MV-4-11 (cell line): ENCODE data around the gene CKB.

Experiments used
- DNase-seq: peaks from one replicate; lab custom pipeline; 2025; lab: John Stamatoyannopoulos, UW

CKB gene

DNA sequence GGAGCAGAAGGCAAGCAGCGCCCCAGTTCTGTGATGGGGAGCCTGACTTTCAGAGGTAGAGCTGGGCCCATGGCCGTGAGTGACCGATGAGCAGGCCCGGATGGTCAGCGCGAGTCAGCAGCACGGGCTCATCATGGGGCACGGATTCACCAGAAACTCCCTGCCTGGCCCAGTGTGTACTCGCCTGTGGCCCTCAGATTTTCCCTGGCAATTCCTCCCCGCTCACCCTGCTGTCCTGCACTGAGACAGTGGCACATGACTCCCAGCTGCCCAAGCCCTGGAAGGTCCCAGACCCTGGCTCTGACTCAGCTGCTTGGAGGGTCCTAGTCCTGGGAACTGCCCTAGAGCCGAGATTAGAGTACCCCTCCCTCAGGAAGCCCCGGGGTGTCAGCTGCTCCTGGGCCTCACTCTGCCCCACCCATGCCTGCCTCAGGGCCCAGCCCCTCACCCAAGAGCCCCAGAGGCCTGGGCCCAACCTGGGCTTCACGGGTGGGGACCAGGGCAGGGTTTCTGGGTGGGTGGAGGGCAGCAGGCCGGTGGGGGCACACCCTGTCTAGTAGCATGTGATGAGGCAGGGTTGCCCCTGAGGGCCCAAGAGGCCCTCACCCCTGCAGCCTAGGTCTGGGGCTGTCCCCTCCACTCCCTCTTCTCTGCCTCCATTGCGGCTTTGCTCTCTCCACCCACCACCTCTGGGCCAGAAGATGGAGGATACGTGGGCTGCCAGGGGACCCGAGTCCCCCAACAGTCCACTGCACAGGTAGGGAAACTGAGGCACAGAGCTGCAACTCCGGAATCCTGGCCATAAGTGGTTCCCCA, 14.8 kb upstream of the CKB start:
- no peak for DNase-seq

DNA sequence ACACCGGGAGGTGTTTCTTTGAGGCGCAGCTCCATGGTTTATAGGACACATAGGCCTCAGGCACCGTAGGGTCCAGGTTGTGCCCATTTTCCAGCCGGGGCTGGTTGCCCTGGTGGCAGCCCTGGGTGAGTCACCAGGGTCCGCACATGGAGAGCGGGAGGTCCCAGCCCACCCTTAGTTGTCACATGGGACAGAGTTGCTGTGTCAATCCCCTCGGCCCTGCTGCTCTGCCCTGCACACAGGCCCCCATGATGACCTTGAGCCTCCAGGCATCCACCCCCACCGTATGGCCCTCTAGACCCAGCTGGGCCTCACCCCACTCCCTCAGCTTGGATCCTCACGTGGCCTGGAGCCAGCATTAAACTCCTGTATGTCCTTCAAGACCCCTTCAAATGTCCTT, 14.1 kb upstream of the CKB start:
- no peak for DNase-seq

DNA sequence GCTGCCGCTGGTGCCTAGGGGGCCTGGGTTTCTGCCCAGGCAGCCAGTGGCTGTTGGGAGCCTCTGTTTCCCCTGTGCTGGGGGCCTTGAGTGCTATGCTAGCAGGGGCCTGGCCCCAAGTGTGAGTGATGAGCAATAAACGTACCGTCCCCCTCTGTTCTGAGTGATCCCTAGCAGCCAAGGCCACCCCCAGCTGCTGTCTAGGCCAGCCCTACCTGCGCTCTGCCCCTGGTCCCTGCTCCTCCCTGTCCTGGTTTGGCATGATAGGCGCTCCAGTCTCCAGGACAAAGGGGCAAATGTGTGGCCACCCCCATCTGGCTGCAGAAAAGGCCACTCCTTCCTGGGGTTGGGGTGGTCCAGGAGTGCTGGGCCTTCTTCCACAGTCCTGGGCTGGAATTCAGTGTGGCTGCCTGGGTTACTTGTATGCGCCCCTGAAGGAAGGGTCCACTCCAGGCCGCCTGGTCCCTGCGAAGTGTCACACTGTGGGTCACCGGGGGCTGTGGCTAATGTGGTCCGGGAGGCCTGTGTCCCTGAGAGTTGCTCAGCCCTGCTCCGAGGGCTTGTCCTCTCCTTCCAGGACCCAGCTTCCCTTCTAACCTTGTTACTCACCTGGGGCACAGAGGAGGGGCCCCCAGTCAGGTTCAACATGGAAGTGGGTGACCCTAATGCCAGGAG, 13.4 kb upstream of the CKB start:
- DNase-seq: no peak

DNA sequence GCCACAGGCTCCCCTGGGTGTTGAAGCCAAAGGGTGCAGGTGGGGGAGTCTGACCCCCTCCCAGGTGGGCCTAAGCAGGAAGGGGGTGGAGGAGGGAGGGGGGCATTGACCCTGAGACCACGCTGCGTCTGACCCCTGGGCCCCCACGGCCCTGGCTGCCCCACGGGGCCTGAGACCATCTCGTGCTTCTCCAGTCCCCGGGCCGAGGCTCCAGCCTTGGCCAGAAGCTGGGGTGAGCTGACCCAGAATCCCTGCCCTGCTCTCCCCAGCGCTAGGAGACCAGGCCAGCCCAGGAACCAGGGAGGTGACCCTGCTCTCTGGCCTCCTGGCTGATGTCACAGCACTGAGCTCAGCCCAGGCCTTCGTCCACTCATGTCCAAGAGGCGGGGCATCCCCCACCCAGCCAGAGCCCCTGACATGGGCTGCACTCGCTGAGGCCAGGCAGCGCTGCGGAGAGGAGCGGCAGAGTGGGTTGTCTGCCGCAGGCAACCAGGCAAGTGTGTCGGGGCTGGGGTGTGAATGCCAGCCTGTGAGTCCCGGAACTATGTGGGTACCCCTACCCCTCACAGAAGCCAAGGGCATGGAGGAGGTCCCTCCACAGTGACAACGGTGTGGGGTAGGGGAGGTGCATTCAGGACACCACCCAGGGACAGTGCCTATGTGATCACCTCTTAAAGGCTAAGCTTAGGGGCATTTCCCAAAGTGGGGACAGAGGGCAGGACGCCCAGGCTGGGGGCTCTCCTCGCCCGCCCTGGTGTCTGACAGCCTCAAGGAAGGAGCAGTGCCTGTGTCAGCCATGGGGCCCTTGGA, 12.7 kb upstream of the CKB start:
- no peak for DNase-seq

DNA sequence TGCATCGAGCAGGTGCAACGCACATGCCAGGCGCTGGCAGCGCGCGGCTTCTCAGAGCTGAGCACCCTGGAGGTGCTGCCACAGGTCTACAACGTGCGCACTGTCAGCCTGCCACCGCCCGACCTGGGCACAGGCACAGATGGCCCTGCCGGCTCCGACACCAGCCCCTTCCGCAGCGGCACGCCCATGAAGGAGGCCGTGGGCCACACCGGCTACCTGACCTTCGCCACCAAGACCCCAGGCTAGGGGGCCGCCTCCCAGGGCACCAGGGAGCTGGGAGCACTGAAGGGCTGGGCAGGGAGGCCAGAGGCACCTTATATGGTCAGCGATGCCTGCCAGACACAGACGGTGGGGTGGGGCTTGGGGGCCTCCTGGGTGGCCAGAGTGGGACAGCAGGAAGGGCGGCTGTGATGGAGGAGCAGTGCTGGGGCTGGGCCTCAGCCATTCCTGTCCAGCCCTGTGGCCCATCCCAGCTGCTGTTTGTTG, 12.0 kb upstream of the CKB start:
- DNase-seq: no peak

DNA sequence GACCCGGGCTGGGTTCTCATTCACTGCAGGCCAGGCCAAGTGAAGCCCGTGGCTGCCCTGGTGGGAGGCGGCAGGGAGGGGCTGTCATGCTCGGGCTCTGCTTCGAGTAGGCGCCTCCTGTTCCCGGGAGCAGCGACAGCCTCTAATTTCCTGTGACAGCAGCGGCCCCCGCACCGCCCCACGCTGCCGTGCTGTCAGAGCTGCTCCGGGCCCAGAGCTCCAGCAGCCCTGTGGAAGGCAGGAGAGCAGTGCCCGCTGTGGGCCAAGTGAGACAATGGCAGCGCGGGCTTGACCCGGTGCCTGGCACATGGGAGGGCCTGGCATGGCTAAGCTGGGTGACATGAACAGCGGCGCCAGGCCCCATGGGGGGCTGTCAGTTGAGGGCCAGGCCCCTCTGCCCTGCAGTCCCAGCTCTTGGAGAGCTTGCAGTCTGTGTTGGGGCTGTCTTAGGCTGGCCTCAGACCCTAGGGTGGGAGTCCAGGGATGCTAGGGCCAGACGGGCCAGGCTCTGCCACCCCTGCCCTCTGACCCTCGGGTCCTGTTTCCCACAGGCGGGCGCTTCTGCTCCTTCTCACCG, 11.5 kb upstream of the CKB start:
- DNase-seq: no peak

DNA sequence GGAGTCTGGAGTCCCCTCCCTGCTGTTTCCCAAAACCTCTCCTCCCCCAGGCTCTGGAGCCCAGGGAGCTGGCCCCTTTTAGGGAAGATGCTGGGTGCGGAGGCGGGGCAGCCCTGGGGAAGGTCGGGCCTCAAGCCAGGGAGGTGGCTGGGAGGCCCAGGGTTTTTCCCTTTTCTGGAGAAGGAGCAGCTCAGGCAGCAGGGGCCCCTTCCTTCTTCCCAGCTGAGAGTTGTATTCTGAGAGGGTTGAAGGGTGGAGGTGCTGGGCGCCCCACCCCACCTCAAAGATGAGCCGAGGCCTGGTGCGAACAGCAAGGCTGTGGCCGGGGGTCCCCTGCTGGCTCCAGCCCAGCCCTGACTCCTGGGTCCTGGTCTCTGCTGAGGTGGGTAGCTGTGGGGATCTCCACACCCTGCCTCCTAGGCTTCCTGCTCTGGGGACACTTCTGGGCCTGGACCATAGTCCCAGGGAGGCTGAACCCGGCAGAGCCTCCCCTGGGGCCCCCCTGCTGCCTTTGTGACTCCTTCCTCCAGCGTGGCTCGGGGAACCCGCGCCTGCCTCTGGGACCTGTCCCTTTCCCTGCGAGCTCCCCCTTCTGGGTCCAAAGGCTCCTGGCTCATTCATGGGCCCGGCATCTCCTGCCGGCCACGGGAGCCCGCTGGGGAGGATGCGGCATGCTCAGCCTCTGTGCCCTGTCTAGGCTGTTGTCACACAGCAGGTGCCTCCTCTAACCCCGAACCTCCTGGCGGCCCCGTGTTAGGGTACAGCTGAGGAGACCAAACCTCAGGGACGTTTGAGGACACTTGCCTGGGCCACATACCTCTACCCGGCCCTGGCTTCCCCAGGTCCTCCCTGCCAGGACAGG, 10.7 kb upstream of the CKB start:
- no peak for DNase-seq

DNA sequence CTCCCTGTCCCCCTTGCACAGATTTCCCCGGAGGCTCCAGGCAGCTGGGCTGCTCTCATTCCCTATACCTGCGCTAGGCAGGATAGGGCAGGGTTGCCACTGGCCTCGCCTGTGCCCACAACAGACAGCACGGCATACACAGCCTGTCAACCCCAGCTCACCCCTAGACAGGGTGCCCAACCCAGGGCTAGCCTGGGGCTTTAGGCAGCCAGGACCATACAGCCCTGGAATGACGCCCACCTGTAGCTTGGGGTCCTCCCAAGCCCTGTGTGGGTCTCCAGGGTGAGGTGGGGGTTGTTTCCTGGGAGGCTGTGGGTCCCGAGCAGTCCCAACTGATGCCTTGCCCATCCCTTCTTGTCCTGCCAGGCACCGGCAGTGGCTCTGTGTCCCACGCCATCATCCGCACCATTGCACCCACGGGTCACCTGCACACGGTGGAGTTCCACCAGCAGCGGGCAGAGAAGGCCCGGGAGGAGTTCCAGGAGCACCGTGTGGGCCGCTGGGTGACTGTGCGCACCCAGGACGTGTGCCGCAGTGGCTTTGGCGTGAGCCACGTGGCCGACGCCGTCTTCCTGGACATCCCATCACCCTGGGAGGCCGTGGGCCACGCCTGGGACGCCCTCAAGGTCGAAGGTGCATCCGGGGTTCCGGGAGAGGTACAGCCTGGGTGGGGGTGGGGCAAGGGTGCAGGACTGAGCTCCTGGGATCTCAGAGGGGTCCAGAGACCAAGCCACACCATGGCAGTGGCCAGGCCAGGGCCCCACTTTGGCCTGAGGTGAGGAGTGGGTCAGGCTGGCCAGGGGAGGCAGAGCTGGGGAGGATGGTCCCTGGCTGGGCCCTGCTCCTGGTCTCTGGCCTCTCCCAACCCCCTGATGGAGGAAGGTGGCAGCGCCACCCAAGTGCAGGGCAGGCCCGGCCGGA, 9.8 kb upstream of the CKB start:
- DNase-seq: no peak

DNA sequence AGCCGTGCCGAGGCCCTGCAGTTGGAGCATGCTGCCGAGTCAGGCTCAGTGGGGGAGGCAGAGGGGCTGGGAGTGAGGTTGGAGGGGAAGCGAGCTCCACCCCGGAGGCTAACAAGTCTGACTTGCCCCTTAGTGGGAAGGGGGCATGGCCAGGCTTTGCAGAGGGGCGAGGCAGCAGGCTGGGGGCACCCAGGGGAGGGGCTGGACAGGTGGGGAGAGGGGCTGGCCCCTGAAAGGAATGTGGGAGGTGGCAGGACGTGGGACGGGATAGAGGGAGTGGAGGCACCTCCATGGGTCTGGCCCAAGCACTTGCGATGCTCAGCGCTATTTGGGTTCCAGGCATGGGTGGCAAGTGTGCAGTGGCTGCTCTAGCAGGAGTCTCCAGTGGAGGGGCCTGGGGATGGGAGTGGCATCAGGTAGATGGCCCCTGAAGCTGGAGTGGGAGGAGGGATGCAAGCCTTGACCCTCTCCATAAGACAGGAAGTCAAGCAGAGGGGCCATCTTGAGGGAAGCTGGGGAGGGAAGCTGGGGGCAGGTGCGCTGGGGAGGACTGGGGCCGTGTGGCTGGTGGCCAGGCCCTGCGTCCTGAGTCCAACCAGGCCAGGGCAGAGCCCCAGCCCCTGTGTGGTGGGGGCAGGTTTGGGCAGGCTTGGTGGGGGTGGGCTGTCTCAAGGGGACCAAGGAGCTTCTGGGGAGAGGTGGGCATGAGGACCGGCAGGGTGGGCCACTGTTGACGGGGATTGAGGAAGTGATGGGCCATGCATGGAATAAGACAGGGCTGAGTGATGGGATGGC, 9.0 kb upstream of the CKB start:
- DNase-seq: no peak

DNA sequence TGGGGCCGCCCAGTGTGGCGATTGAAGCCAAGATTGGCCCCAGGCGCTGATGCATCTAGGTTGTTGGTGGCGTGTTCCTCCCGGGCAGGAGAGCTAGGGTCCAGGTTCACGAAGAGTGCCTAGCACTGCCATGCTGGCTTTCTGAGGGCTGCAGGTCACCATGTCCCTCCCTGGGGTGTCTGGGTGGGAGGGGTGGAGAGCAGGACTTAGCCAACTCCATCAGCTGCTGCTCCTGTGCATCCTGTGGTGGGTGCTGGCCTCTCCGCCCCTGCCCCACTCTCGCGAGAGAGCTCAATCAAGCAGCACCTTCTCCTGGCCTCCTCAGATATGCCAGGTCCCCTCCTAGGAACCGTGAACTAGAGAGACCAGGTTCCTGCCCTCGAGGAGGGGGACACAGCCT, 8.2 kb upstream of the CKB start:
- DNase-seq: no peak

DNA sequence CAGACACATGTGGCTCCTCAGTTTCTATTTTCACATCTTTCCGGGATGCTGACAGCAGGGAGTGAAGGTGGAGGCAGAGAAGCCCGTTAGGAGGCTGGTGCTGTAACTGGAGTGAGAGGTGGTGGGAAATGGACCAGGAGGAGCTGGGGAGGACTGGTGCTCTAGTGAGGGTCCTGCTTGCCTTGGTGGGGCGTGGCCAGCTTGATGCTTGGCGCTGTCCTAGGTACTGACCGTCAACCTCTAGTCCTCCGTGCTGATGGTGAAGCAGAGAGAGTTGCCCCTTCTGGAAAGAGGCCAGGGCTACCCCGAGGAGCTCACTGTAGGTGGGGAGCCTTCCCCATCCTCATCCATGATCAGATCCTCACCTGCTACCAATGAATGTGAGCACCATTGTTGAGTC, 7.8 kb upstream of the CKB start:
- DNase-seq: peak; percentile 8

DNA sequence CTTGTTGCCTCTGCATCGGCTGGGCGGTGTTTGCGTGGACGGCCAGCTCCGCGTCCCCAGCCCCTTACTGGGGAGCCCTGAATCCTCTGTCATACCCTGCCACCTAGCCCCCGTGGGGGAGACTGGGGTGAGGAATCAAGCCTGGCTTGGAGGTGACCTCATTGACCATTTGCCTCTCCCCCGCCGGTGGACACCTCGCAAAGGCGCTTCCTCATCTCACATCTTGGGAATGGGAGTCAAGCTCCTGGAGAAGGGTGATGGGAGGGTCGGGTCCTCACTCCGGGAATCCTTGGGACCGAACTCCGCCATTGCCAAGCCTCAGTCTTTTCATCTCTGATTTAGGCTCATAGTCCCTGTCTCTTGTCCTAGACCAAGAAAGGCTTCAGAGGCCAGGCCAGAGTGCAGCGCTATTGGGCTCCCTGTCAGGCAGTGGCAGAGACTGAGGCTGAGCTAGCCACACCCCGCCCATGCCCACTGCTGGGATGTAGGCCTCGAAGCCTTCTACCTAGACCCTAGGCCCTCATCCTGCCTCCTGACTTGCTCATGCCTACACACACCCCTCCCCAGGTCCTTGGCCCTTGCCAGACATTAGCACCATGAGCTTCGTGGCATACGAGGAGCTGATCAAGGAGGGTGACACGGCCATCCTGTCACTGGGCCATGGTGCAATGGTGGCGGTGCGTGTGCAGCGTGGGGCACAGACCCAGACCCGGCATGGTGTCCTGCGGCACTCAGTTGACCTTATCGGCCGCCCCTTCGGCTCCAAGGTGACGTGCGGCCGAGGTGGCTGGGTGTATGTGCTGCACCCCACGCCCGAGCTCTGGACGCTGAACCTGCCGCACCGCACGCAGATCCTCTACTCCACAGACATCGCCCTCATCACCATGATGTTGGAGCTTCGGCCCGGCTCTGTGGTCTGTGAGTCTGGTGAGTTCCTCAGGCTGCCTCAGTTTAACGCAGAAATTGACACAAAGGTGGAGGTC, 7.0 kb upstream of the CKB start:
- no peak for DNase-seq

DNA sequence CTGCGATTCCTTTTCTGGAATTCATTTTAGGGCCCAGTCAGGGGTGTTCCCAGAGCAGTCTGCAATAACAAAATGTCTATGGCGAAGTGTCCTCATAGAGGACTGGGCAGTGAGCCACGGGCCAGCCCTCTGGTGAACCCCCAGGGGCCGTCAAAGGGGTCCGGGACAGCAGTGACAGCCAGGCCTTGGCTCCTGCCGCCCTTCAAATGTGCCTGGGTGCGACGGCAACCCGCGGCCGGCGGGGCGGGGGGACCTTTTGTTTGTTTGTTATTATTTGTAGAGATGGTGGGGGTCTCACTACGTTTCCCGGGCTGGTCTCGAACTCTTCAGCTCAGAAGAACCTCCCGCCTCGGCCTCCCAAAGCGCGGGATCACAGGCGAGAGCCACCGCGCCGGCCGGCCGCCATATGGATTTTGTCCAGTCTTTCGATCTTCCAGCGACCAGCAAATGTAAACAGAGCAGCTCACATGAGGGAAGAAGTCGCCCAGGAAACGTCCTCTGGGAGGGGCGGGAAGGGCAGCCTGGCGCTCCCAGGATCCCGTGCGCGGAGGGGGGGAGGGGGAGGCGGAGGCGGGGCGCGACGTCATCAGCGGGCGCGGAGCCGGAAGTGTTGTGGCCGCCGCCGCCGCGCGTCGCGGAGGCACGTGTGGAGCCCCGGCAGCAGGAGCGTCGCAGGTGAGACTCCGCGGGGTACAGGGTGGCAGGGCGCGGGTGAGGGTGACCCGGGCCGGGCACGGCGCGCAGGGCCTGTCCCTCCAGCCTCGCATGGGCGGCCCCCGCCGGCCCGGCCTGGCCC, 6.2 kb upstream of the CKB start, which contains the start of gene TRMT61A:
TSS of gene TRMT61A (plus strand) at position 610 of the 796 bp plus-strand sequence. CDS start 783 bp downstream, outside the sequence.
- peak; percentile 70 for DNase-seq

DNA sequence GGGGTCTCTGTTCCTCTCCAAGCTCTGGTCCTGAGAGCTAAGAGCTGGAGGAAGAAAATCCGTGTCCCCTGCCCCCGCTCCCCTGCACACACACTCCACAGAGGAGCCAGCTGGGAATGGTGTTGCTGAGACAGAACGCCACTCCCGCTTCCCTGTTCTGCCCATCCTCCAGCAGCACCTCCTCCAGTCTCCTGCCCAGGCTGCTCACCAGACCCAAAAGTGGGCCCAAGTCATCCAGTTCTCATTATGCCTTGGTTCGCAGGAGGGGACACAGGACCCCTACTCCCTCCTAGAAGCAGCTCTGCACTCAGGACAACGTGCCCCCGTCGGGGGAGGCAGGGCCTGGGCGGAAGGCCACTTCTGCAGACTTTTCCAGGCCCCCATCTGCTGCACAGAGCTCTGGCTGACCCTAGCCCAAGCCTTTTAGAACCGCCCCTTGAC, 5.5 kb upstream of the CKB start:
- no peak for DNase-seq

DNA sequence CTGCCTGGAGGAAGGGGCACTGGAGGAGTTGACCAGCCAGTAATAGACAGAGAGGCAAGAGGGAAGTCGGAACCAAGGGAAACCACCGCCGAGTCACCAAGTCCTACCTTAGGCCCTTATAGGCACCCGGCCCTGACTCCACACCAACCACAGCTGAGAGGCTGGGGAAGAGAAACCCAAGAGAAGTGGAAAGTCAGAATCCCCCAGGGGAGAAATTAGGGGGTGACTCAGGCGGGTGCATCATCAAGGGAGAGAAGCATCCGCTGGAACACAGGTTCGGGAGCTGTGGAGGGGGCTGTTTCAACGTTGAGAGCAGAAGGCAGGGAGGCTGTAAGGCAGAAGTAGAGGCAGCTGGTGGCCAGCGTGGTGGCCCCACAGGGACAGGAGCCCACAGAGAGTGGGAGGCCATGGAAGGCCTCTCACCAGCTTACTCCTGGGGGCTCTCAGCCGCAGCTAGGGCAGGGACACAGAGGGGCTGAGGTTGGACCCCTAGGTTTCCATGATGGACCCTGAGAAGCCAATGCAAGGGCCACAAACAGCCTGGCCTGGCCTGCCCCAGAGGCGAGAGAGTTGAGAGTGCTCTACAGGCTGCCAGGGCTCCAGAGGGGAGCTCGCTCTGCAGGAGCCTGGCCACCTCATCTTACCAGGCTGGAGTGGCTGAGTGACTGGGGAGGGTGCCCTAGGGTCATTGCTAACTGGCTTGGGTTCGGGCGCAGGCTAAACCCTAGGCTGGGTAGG, 4.9 kb upstream of the CKB start:
- peak; percentile 93 for DNase-seq

DNA sequence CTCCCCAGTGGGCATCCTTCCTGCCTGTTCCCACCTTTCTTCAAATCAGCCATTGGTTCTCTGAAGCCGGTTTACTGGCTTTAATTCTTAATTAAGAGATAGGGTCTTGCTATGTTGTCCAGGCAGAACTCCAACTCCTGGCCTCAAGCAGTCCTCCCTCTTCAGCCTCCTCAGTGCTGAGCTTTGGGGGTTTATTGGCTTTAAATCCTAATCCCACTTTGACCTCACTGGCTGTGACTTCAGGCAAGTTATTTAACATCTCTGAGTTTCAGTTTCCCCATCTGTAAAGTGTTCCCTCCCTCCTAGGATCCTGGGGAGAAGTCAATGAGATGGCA, 4.3 kb upstream of the CKB start:
- DNase-seq: peak; percentile 76
